H9 (cell line): Measurements from ENCODE around the gene PCNX2. TPM values are rescaled to one million over a fixed set of nuclear protein-coding genes. Genes with fewer than 3 reads are reported as not detected.

Source experiments
- DNase-seq: peaks from one replicate; pipeline ENCODE4 v3.0.0-alpha.2; 2017
- H2AFZ ChIP-seq: one replicate; pipeline ENCODE4 v1.6.1; 2013; ENCODE audit warnings: mild to moderate bottlenecking, low read length, control low read depth, moderate library complexity
- H2AK5ac ChIP-seq: 2 replicates; pipeline ENCODE4 v1.6.1; 2013; ENCODE audit warnings: low read length, control low read depth, mixed read lengths; ENCODE audit not compliant: insufficient read length
- H2BK120ac ChIP-seq: one replicate; pipeline ENCODE4 v1.6.1; 2013; ENCODE audit warnings: low read depth, mild to moderate bottlenecking, low read length, control low read depth, inconsistent platforms; ENCODE audit not compliant: poor library complexity, severe bottlenecking
- H2BK12ac ChIP-seq: 2 replicates; pipeline ENCODE4 v1.6.1; 2013; ENCODE audit warnings: low read length, control low read depth, mixed read lengths, low read depth; ENCODE audit not compliant: insufficient read length
- H2BK15ac ChIP-seq: 2 replicates; pipeline ENCODE4 v1.6.1; 2013; ENCODE audit warnings: low read depth, low read length, control low read depth
- H2BK20ac ChIP-seq: one replicate; pipeline ENCODE4 v1.6.1; 2013; ENCODE audit warnings: low read depth, mild to moderate bottlenecking, low read length, control low read depth, inconsistent platforms; ENCODE audit not compliant: poor library complexity, severe bottlenecking
- H2BK5ac ChIP-seq: 2 replicates; pipeline ENCODE4 v1.6.1; 2013; ENCODE audit warnings: low read length, control low read depth, mixed read lengths; ENCODE audit not compliant: insufficient read length
- H3K14ac ChIP-seq: 2 replicates; pipeline ENCODE4 v1.6.1; 2013; ENCODE audit warnings: low read length, control low read depth; ENCODE audit not compliant: insufficient read depth
- H3K18ac ChIP-seq: 2 replicates; pipeline ENCODE4 v1.6.1; 2013; ENCODE audit warnings: low read depth, mild to moderate bottlenecking, mixed read lengths, low read length, control low read depth; ENCODE audit not compliant: insufficient read length
- H3K23ac ChIP-seq: 2 replicates; pipeline ENCODE4 v1.6.1; 2013; ENCODE audit warnings: low read length, control low read depth, mixed read lengths, low read depth; ENCODE audit not compliant: insufficient read length
- H3K23me2 ChIP-seq: 2 replicates; pipeline ENCODE4 v1.6.1; 2013; ENCODE audit warnings: low read depth, mild to moderate bottlenecking, mixed read lengths, low read length, control low read depth; ENCODE audit not compliant: insufficient read length, poor library complexity, severe bottlenecking
- H3K27ac ChIP-seq: 2 replicates; pipeline ENCODE4 v1.5.1; 2013; ENCODE audit warnings: low read length, control low read depth, mixed read lengths, low read depth; ENCODE audit not compliant: insufficient read length
- H3K27me3 ChIP-seq: 2 replicates; pipeline ENCODE4 v1.6.1; 2013; ENCODE audit warnings: low read length, control low read depth, inconsistent platforms; ENCODE audit not compliant: insufficient read depth
- H3K4ac ChIP-seq: 2 replicates; pipeline ENCODE4 v1.6.1; 2013; ENCODE audit warnings: low read depth, mild to moderate bottlenecking, control low read depth, inconsistent platforms, low read length, moderate library complexity
- H3K4me1 ChIP-seq: 2 replicates; pipeline ENCODE4 v1.6.1; 2013; ENCODE audit warnings: low read length, control low read depth, inconsistent platforms; ENCODE audit not compliant: insufficient read depth
- H3K4me2 ChIP-seq: 2 replicates; pipeline ENCODE4 v1.6.1; 2013; ENCODE audit warnings: low read length, control low read depth, mixed read lengths; ENCODE audit not compliant: insufficient read length, insufficient read depth
- H3K56ac ChIP-seq: 2 replicates; pipeline ENCODE4 v1.6.1; 2013; ENCODE audit warnings: low read depth, mild to moderate bottlenecking, mixed read lengths, low read length, control low read depth; ENCODE audit not compliant: insufficient read length
- H3K79me1 ChIP-seq: 2 replicates; pipeline ENCODE4 v1.6.1; 2013; ENCODE audit warnings: low read depth, mild to moderate bottlenecking, moderate library complexity, low read length, control low read depth, inconsistent platforms; ENCODE audit not compliant: insufficient read depth, poor library complexity, severe bottlenecking
- H3K79me2 ChIP-seq: 2 replicates; pipeline ENCODE4 v1.6.1; 2013; ENCODE audit warnings: low read length, control low read depth, inconsistent platforms; ENCODE audit not compliant: insufficient read depth
- H3K9ac ChIP-seq: 2 replicates; pipeline ENCODE4 v1.6.1; 2013; ENCODE audit warnings: low read length, control low read depth, mixed read lengths; ENCODE audit not compliant: insufficient read length; ENCODE audit errors: extremely low read depth
- H3K9me3 ChIP-seq: one replicate; pipeline ENCODE4 v1.6.1; 2013; ENCODE audit warnings: low read depth, low read length, inconsistent platforms; ENCODE audit not compliant: control insufficient read depth
- H3T11ph ChIP-seq: one replicate; pipeline ENCODE4 v1.6.1; 2013; ENCODE audit warnings: mild to moderate bottlenecking, low read length, control low read depth, inconsistent platforms
- H4K20me1 ChIP-seq: one replicate; pipeline ENCODE4 v1.6.1; 2013; ENCODE audit not compliant: control insufficient read depth, insufficient read length, insufficient read depth
- H4K5ac ChIP-seq: 2 replicates; pipeline ENCODE4 v1.6.1; 2013; ENCODE audit warnings: low read depth, mild to moderate bottlenecking, mixed read lengths, low read length, control low read depth; ENCODE audit not compliant: insufficient read length
- H4K8ac ChIP-seq: replicated peaks from 2 replicates; pipeline ENCODE4 v1.6.1; 2013; ENCODE audit warnings: low read length, control low read depth, mixed read lengths, low read depth; ENCODE audit not compliant: insufficient read length
- H4K91ac ChIP-seq: 2 replicates; pipeline ENCODE4 v1.6.1; 2013; ENCODE audit warnings: low read depth, mild to moderate bottlenecking, moderate library complexity, mixed read lengths, low read length, control low read depth; ENCODE audit not compliant: insufficient read length
- H3K27ac Mint-ChIP-seq, 3 experiments: 2 replicates in 2 of 3; 3 replicates in 1 of 3; pipeline ENCODE4 v1.8.0; 2020 to 2021; ENCODE audit warnings: mixed read lengths in 3 of 3, mild to moderate bottlenecking in 1 of 3, moderate library complexity in 1 of 3
- H3K27me3 Mint-ChIP-seq: 2 replicates; pipeline ENCODE4 v1.8.0; 2021; ENCODE audit warnings: low read depth, mild to moderate bottlenecking, moderate library complexity, mixed read lengths
- H3K36me3 Mint-ChIP-seq, 3 experiments: 2 replicates in 2 of 3; 3 replicates in 1 of 3; pipeline ENCODE4 v1.8.0; 2020 to 2021; ENCODE audit warnings: low read depth in 3 of 3, mixed read lengths in 3 of 3; ENCODE audit not compliant: insufficient read depth in 1 of 3
- H3K4me1 Mint-ChIP-seq, 2 experiments: 2 replicates each; pipeline ENCODE4 v1.8.0; 2020; ENCODE audit warnings: mixed read lengths in 2 of 2
- H3K4me3 Mint-ChIP-seq, 2 experiments: 2 replicates in 1 of 2; 3 replicates in 1 of 2; pipeline ENCODE4 v1.8.0; 2020 to 2021; ENCODE audit warnings: mild to moderate bottlenecking in 2 of 2, mixed read lengths in 2 of 2, moderate library complexity in 1 of 2
- H3K9me3 Mint-ChIP-seq, 2 experiments: 2 replicates in 1 of 2; 3 replicates in 1 of 2; pipeline ENCODE4 v1.8.0; 2020; ENCODE audit warnings: mild to moderate bottlenecking in 2 of 2, mixed read lengths in 2 of 2, moderate library complexity in 1 of 2
- CTCF ChIP-seq: fragments of 200-600 bp; sonication (generic); conservative IDR thresholded peaks from 3 replicates; pipeline ENCODE4 v1.8.0; 2021; ENCODE audit warnings: antibody characterized with exemption, mild to moderate bottlenecking
- WGBS: extraction: QIAGEN DNeasy Blood & Tissue Kit; methylation state at CpG from one replicate; pipeline ENCODE4 v1.1.7; 2013; ENCODE audit warnings: missing lambda C conversion rate, low lambda C conversion rate, mixed read lengths; ENCODE audit not compliant: insufficient read length; ENCODE audit errors: extremely low coverage; 5-methylcytosine and 5-hydroxymethylcytosine counted together
- total RNA-seq: library from RNA; stranded (reverse); gene quantifications from 2 replicates; pipeline ENCODE4 v1.2.1, GENCODE V29; 2021

PCNX2 gene
- total RNA-seq, 1 experiment from 2014 or later = 45.1 TPM

- no peak for DNase-seq
- H3K27me3 ChIP-seq = no peaks in the 10 kb centered on the region
- no peak overlapping the region for H4K91ac ChIP-seq
- H3K9me3 Mint-ChIP-seq = no peaks in the 10 kb centered on the region; a peak in 1 of 5 replicates
- no peak overlapping the region for H3K18ac ChIP-seq
- H3K4ac ChIP-seq = no peak overlapping the region
- H2BK15ac ChIP-seq = no peak overlapping the region
- H2BK5ac ChIP-seq = no peak overlapping the region
- H3K23ac ChIP-seq = no peak overlapping the region
- no peaks in the 10 kb centered on the region for H3K4me1 ChIP-seq
- no peak overlapping the region for H4K5ac ChIP-seq
- no peak overlapping the region for H3K14ac ChIP-seq
- WGBS = no CpG with 5 or more reads among the region's 4 CpGs
- H2AFZ ChIP-seq = no peak overlapping the region
- no peak overlapping the region for H3K27ac ChIP-seq
- H3K56ac ChIP-seq = no peak overlapping the region
- H3K23me2 ChIP-seq = no peaks in the 10 kb centered on the region
- H3K79me2 ChIP-seq = no peaks in the 10 kb centered on the region
- H3K79me1 ChIP-seq = no peaks in the 10 kb centered on the region
- H2AK5ac ChIP-seq = no peak overlapping the region
- no peak overlapping the region for H2BK20ac ChIP-seq
- H3K36me3 Mint-ChIP-seq = peaks cover 0 to 6% (median 1%) of the 10 kb centered on the region in 3 experiments; a peak in 3 of 7 replicates
- no peak overlapping the region for H2BK12ac ChIP-seq
- H3K9ac ChIP-seq = no peak overlapping the region
- H4K20me1 ChIP-seq = no peaks in the 10 kb centered on the region
- H3K4me1 Mint-ChIP-seq = no peaks in the 10 kb centered on the region
- no peak overlapping the region for H4K8ac ChIP-seq
- H3K4me2 ChIP-seq = no peak overlapping the region
- H3K9me3 ChIP-seq = no peaks in the 10 kb centered on the region
- H2BK120ac ChIP-seq = no peak overlapping the region
- H3T11ph ChIP-seq = no peak overlapping the region
- no peak overlapping the region for H3K4me3 Mint-ChIP-seq
- H3K27me3 Mint-ChIP-seq = no peaks in the 10 kb centered on the region
- no peak for TF ChIP-seq CTCF
- no peak overlapping the region for H3K27ac Mint-ChIP-seq
Observed at GRCh38 chr1:233040494-233040893, 255.0 kb downstream of the PCNX2 start.
